SK-N-SH treated with all-trans-retinoic acid at 6 μM for 48 hours (cell line): ENCODE measurements around the gene PTPRN2.

Experiments used
- ATAC-seq: fragments of 200-7000 bp; cut with Tn5 transposase; 3 replicates; pipeline ENCODE4 v1.9.1; 2020; ENCODE audit warnings: mild to moderate bottlenecking, moderate library complexity
- ARNTL ChIP-seq: fragments of 450-650 bp; formaldehyde crosslinking; IDR thresholded peaks from 2 replicates; pipeline ENCODE4 v1.5.0; 2020; ENCODE audit warnings: low read depth, mild to moderate bottlenecking, moderate library complexity, borderline replicate concordance
- BACH2 ChIP-seq: fragments of 250-450 bp; sonication (Bioruptor Pico); IDR thresholded peaks from 2 replicates; pipeline ENCODE4 v1.9.0; 2021; ENCODE audit warnings: mild to moderate bottlenecking, borderline replicate concordance
- CREB5 ChIP-seq: fragments of 250-450 bp; sonication (Bioruptor Pico); IDR thresholded peaks from 2 replicates; pipeline ENCODE4 v1.5.1; 2020; ENCODE audit warnings: low read depth, mild to moderate bottlenecking, moderate library complexity
- CSDC2 ChIP-seq: fragments of 250-450 bp; sonication (Bioruptor Pico); IDR thresholded peaks from 2 replicates; pipeline ENCODE4 v1.5.0; 2020; ENCODE audit warnings: mild to moderate bottlenecking, moderate library complexity
- CSRNP3 ChIP-seq: fragments of 250-450 bp; sonication (Bioruptor Pico); IDR thresholded peaks from 2 replicates; pipeline ENCODE4 v1.5.1; 2021; ENCODE audit warnings: mild to moderate bottlenecking, moderate library complexity
- ESRRG ChIP-seq: fragments of 250-450 bp; sonication (Bioruptor Pico); IDR thresholded peaks from 2 replicates; pipeline ENCODE4 v1.6.1; 2021; ENCODE audit warnings: mild to moderate bottlenecking
- GLIS3 ChIP-seq: fragments of 250-450 bp; sonication (Bioruptor Pico); IDR thresholded peaks from 2 replicates; pipeline ENCODE4 v1.5.0; 2020; ENCODE audit warnings: mild to moderate bottlenecking, moderate library complexity
- ISL1 ChIP-seq: fragments of 250-450 bp; sonication (Bioruptor Pico); IDR thresholded peaks from 2 replicates; pipeline ENCODE4 v2.1.2; 2022; ENCODE audit warnings: mild to moderate bottlenecking, moderate library complexity
- OSR1 ChIP-seq: fragments of 250-450 bp; sonication (Bioruptor Pico); IDR thresholded peaks from 2 replicates; pipeline ENCODE4 v1.8.0; 2022; ENCODE audit warnings: moderate library complexity, mild to moderate bottlenecking, inconsistent platforms
- PATZ1 ChIP-seq: fragments of 250-450 bp; sonication (Bioruptor Pico); IDR thresholded peaks from 2 replicates; pipeline ENCODE4 v1.8.0; 2020; ENCODE audit warnings: mild to moderate bottlenecking, moderate library complexity, borderline replicate concordance
- POU6F1 ChIP-seq: fragments of 250-450 bp; sonication (Bioruptor Pico); IDR thresholded peaks from 2 replicates; pipeline ENCODE4 v1.8.0; 2021; ENCODE audit warnings: low read depth, mild to moderate bottlenecking, moderate library complexity, borderline replicate concordance
- PPARA ChIP-seq: fragments of 250-450 bp; sonication (Bioruptor Pico); IDR thresholded peaks from 2 replicates; pipeline ENCODE4 v1.5.0; 2020; ENCODE audit warnings: mild to moderate bottlenecking, borderline replicate concordance
- SNAI2 ChIP-seq: fragments of 250-450 bp; sonication (Bioruptor Pico); IDR thresholded peaks from 2 replicates; pipeline ENCODE4 v1.5.0; 2020; ENCODE audit warnings: mild to moderate bottlenecking, moderate library complexity
- TCF4 ChIP-seq: fragments of 250-450 bp; sonication (Bioruptor Pico); IDR thresholded peaks from 2 replicates; pipeline ENCODE4 v1.8.0; 2021; ENCODE audit warnings: mild to moderate bottlenecking, moderate library complexity, borderline replicate concordance
- TOX ChIP-seq: fragments of 250-450 bp; sonication (Bioruptor Pico); IDR thresholded peaks from 2 replicates; pipeline ENCODE4 v1.8.0; 2021; ENCODE audit warnings: mild to moderate bottlenecking, moderate library complexity, borderline replicate concordance
- TSHZ2 ChIP-seq: fragments of 250-450 bp; sonication (Bioruptor Pico); IDR thresholded peaks from 2 replicates; pipeline ENCODE4 v1.5.0; 2020; ENCODE audit warnings: mild to moderate bottlenecking, moderate library complexity
- ZC3H10 ChIP-seq: fragments of 250-450 bp; sonication (Bioruptor Pico); IDR thresholded peaks from 2 replicates; pipeline ENCODE4 v1.5.1; 2021; ENCODE audit warnings: mild to moderate bottlenecking, moderate library complexity
- ZFP3 ChIP-seq: fragments of 250-450 bp; sonication (Bioruptor Pico); IDR thresholded peaks from 2 replicates; pipeline ENCODE4 v1.5.0; 2020; ENCODE audit warnings: mild to moderate bottlenecking, moderate library complexity
- ZFP30 ChIP-seq: fragments of 450-650 bp; formaldehyde crosslinking; IDR thresholded peaks from 2 replicates; pipeline ENCODE4 v1.5.0; 2022; ENCODE audit warnings: mild to moderate bottlenecking, moderate library complexity
- ZNF565 ChIP-seq: fragments of 450-650 bp; formaldehyde crosslinking; conservative IDR thresholded peaks from 2 replicates; pipeline ENCODE4 v1.5.0; 2020; ENCODE audit warnings: low read depth, mild to moderate bottlenecking, moderate library complexity
- ZNF70 ChIP-seq: fragments of 450-650 bp; formaldehyde crosslinking; IDR thresholded peaks from 2 replicates; pipeline ENCODE4 v1.5.0; 2020; ENCODE audit warnings: mild to moderate bottlenecking, moderate library complexity
- ZNF8 ChIP-seq: fragments of 450-650 bp; formaldehyde crosslinking; IDR thresholded peaks from 2 replicates; pipeline ENCODE4 v1.5.0; 2020; ENCODE audit warnings: mild to moderate bottlenecking, moderate library complexity

PTPRN2 gene

GRCh38 chr7:157824011-157824818 lies 763.4 kb downstream of the PTPRN2 start (continued):
- TF ChIP-seq CSRNP3 (CRISPR knock-in tag) (no peak), ISL1 (no peak), PPARA (no peak)

- ATAC-seq, result no peak
- no peak for TF ChIP-seq TOX (CRISPR knock-in tag)
- no peak for TF ChIP-seq CREB5 (CRISPR knock-in tag)
- no peak for TF ChIP-seq BACH2 (CRISPR knock-in tag)
- TF ChIP-seq ARNTL, result no peak
- TF ChIP-seq PPARA, result no peak
- no peak for TF ChIP-seq PATZ1 (CRISPR knock-in tag)
- no peak for TF ChIP-seq SNAI2
- no peak for TF ChIP-seq POU6F1 (CRISPR knock-in tag)
- TF ChIP-seq GLIS3, result no peak
- no peak for TF ChIP-seq ZC3H10
- no peak for TF ChIP-seq ZFP30
- no peak for TF ChIP-seq ZNF8 (CRISPR knock-in tag)
- TF ChIP-seq ZNF70 (CRISPR knock-in tag), result no peak
- no peak for TF ChIP-seq ZFP3
- no peak for TF ChIP-seq TCF4 (CRISPR knock-in tag)
- no peak for TF ChIP-seq ZNF565 (CRISPR knock-in tag)
- no peak for TF ChIP-seq ISL1
Measured at GRCh38 chr7:157822688-157823031, 765.0 kb downstream of the PTPRN2 start.

GRCh38 chr7:157821959-157822687 lies 765.5 kb downstream of the PTPRN2 start:
- no peak for ATAC-seq
- TF ChIP-seq ZNF70 (CRISPR knock-in tag) (no peak), ZC3H10 (no peak), ZFP30 (no peak), OSR1 (CRISPR knock-in tag) (no peak), ZFP3 (no peak), GLIS3 (no peak), TOX (CRISPR knock-in tag) (no peak), SNAI2 (no peak), ZNF565 (CRISPR knock-in tag) (no peak), CSDC2 (CRISPR knock-in tag) (no peak), ESRRG (no peak), PPARA (no peak), ISL1 (no peak)

- ATAC-seq, result no peak
- TF ChIP-seq BACH2 (CRISPR knock-in tag) (no peak), TOX (CRISPR knock-in tag) (no peak), ISL1 (no peak), ZNF70 (CRISPR knock-in tag) (no peak), ZNF565 (CRISPR knock-in tag) (no peak), ZFP30 (no peak), GLIS3 (no peak), PATZ1 (CRISPR knock-in tag) (no peak), ARNTL (no peak), ZNF8 (CRISPR knock-in tag) (no peak), TCF4 (CRISPR knock-in tag) (no peak), TSHZ2 (no peak), OSR1 (CRISPR knock-in tag) (no peak), SNAI2 (no peak), ZC3H10 (no peak)
Measured at GRCh38 chr7:157820796-157821195, 766.8 kb downstream of the PTPRN2 start.
